H1 (cell line): Measurements from ENCODE around the gene BANF1.

Experiments used
- CTBP2 ChIP-seq: IDR thresholded peaks from 2 replicates; pipeline ENCODE4 v1.7.0; 2011; ENCODE audit warnings: borderline replicate concordance, mild to moderate bottlenecking, moderate library complexity, mixed read lengths, low read length; ENCODE audit not compliant: insufficient read depth, insufficient read length
- TF ChIP-seq, protein P1 (sequence below): IDR thresholded peaks from 2 replicates; pipeline ENCODE4 v1.6.1; 2012; ENCODE audit warnings: inconsistent platforms
- TF ChIP-seq, protein P2 (sequence below), 3 experiments: IDR thresholded peaks; 1 replicate in 2 of 3; 2 replicates in 1 of 3; pipeline versions ENCODE4 v1.5.1 to v1.6.1; 2011; ENCODE audit warnings: low read length in 3 of 3, mild to moderate bottlenecking in 3 of 3, inconsistent platforms in 2 of 3, low read depth in 1 of 3, moderate library complexity in 1 of 3; ENCODE audit not compliant: insufficient read depth in 1 of 3; ENCODE audit errors: control extremely low read depth in 1 of 3

DNA sequence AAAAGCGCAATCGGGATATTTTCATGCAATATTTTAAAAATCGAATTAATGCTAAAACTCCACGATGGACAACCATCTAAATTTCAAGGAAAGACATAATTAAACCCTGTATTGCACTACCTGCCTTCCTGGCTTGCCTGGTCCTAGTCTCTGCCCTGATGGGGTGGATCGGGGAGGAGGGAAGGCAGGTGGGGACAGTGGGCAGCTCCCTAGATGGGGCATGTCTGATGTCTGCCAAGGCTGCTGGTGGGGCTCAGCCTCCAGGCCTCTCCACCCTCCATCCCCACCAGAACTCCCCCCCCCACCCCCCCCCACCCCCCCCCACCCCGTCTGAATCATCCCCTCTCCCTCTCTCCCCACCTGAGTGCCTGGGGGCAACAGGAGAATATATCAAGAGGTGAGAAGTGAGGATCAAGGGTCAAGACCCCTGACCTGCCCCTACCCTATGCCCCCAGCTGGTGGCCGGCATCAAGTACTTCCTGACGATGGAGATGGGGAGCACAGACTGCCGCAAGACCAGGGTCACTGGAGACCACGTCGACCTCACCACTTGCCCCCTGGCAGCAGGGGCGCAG lies 10.2 kb downstream of the BANF1 start:
- TF ChIP-seq, protein P1, sequence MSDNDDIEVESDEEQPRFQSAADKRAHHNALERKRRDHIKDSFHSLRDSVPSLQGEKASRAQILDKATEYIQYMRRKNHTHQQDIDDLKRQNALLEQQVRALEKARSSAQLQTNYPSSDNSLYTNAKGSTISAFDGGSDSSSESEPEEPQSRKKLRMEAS: no peak
- TF ChIP-seq CTBP2: no peak
- TF ChIP-seq, protein P2, sequence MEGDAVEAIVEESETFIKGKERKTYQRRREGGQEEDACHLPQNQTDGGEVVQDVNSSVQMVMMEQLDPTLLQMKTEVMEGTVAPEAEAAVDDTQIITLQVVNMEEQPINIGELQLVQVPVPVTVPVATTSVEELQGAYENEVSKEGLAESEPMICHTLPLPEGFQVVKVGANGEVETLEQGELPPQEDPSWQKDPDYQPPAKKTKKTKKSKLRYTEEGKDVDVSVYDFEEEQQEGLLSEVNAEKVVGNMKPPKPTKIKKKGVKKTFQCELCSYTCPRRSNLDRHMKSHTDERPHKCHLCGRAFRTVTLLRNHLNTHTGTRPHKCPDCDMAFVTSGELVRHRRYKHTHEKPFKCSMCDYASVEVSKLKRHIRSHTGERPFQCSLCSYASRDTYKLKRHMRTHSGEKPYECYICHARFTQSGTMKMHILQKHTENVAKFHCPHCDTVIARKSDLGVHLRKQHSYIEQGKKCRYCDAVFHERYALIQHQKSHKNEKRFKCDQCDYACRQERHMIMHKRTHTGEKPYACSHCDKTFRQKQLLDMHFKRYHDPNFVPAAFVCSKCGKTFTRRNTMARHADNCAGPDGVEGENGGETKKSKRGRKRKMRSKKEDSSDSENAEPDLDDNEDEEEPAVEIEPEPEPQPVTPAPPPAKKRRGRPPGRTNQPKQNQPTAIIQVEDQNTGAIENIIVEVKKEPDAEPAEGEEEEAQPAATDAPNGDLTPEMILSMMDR (IDR thresholded peaks at IDR 0.05; ENCODE audit: control extremely low read depth in 1 of 3, insufficient read depth in 1 of 3, low read depth in 1 of 3, low read length in 3 of 3): no peak
